Mesendoderm (in vitro differentiated cells): Measurements from ENCODE around the gene CYTH3.

Experiments
- DNase-seq: peaks from one replicate; pipeline ENCODE4 v3.0.0; 2013
- H2AK5ac ChIP-seq: 2 replicates; pipeline ENCODE4 v1.6.1; 2013; ENCODE audit warnings: low read length, inconsistent platforms
- H2BK120ac ChIP-seq: 2 replicates; pipeline ENCODE4 v1.6.1; 2013; ENCODE audit warnings: low read depth, mild to moderate bottlenecking, low read length, moderate library complexity, mixed read lengths
- H2BK15ac ChIP-seq: replicated peaks from 2 replicates; pipeline ENCODE4 v1.6.1; 2013; ENCODE audit warnings: low read depth, mild to moderate bottlenecking, moderate library complexity
- H2BK5ac ChIP-seq: 2 replicates; pipeline ENCODE4 v1.6.1; 2013; ENCODE audit warnings: low read length, inconsistent platforms
- H3K18ac ChIP-seq: 2 replicates; pipeline ENCODE4 v1.6.1; 2013; ENCODE audit warnings: mild to moderate bottlenecking, low read length, mixed read lengths
- H3K23ac ChIP-seq: one replicate; pipeline ENCODE4 v1.6.1; 2013; ENCODE audit warnings: low read length
- H3K27ac ChIP-seq: 2 replicates; pipeline ENCODE4 v1.5.1; 2013; ENCODE audit warnings: low read depth, mild to moderate bottlenecking, inconsistent platforms, low read length, moderate library complexity
- H3K27me3 ChIP-seq: 2 replicates; pipeline ENCODE4 v1.6.1; 2013; ENCODE audit warnings: low read length, control low read depth, mild to moderate bottlenecking, inconsistent platforms; ENCODE audit not compliant: insufficient read depth, poor library complexity
- H3K36me3 ChIP-seq: 2 replicates; pipeline ENCODE4 v1.6.1; 2013; ENCODE audit warnings: low read length, inconsistent platforms; ENCODE audit not compliant: control insufficient read depth, insufficient read depth
- H3K4ac ChIP-seq: one replicate; pipeline ENCODE4 v1.6.1; 2013; ENCODE audit warnings: low read depth, mild to moderate bottlenecking, low read length, moderate library complexity
- H3K4me1 ChIP-seq: 2 replicates; pipeline ENCODE4 v1.6.1; 2013; ENCODE audit warnings: low read depth, low read length, inconsistent platforms; ENCODE audit not compliant: control insufficient read depth
- H3K4me2 ChIP-seq: 2 replicates; pipeline ENCODE4 v1.6.1; 2013; ENCODE audit warnings: low read length
- H3K4me3 ChIP-seq: 2 replicates; pipeline ENCODE4 v1.5.1; 2013; ENCODE audit warnings: mild to moderate bottlenecking, low read length
- H3K56ac ChIP-seq: one replicate; pipeline ENCODE4 v1.6.1; 2013; ENCODE audit warnings: low read length
- H3K79me1 ChIP-seq: 2 replicates; pipeline ENCODE4 v1.6.1; 2013; ENCODE audit warnings: low read length, inconsistent platforms
- H3K79me2 ChIP-seq: 2 replicates; pipeline ENCODE4 v1.6.1; 2013; ENCODE audit warnings: mild to moderate bottlenecking, low read length; ENCODE audit not compliant: control insufficient read depth, insufficient read depth
- H3K9ac ChIP-seq: 2 replicates; pipeline ENCODE4 v1.6.1; 2013; ENCODE audit warnings: low read length, inconsistent platforms
- H4K5ac ChIP-seq: one replicate; pipeline ENCODE4 v1.6.1; 2013; ENCODE audit warnings: low read length
- H4K8ac ChIP-seq: one replicate; pipeline ENCODE4 v1.6.1; 2013; ENCODE audit warnings: low read depth, mild to moderate bottlenecking, control low read depth, low read length, moderate library complexity
- WGBS: extraction: QIAGEN DNeasy Blood & Tissue Kit; methylation state at CpG from one replicate; pipeline ENCODE4 v1.1.7; 2013; ENCODE audit warnings: low lambda C conversion rate, missing lambda C conversion rate; ENCODE audit not compliant: insufficient coverage; ENCODE audit errors: extremely low coverage; 5-methylcytosine and 5-hydroxymethylcytosine counted together

CYTH3 gene

DNA sequence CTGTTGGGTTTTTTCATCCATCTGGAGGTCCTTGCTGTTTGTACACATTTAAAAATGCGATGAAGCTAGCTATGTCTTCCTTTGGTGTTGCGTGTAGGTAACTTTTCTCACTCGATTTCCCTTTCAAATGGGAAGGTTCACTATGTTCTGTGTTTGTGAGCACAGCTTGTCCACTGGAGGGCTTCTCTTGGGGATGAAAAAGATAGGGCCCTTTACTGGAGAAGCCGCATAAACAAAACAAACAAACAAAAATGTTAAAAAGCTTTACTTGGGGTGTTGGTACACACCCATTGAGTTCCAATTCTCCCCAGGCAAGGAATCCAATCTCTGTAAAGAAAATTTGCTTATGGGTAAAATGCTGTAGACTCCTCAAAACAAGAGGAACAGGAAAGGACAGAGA lies 23.4 kb downstream of the CYTH3 start:
- Histone ChIP-seq H3K27me3 (no peaks in the 10 kb centered on the region), H2BK5ac (no peak overlapping the region), H3K36me3 (no peaks in the 10 kb centered on the region), H3K56ac (no peak overlapping the region), H3K9ac (no peak overlapping the region), H3K4ac (no peak overlapping the region), H3K18ac (no peak overlapping the region), H4K5ac (no peak overlapping the region), H3K4me3 (no peak overlapping the region), H4K8ac (no peak overlapping the region), H3K4me1 (peaks cover 1% of the 10 kb centered on the region), H2BK15ac (no peak overlapping the region), H3K79me2 (no peaks in the 10 kb centered on the region), H3K27ac (no peak overlapping the region), H3K23ac (no peak overlapping the region), H2BK120ac (no peak overlapping the region), H3K4me2 (no peak overlapping the region), H3K79me1 (peaks cover 2% of the 10 kb centered on the region), H2AK5ac (no peak overlapping the region)
- DNase-seq: no peak
- WGBS: no CpG with 5 or more reads among the region's 4 CpGs

DNA sequence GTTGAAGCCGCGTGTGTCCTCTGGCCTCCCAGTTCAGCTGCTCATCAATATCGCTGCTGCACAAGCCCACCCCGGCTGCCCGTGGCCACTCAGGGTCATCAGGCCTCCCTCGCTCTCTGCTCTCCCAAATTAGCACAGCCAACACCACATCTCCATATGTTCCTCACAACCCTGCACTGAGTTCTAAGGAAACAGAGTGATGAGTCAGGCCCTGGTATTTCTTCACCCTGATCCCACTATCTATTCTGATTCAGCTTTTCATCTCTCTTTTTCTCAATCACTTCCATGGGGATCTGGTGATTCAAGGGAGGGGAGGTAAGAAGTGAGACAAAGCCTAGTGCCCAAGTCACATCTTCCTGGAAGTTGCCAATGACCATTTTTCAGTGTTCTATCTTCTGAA lies 23.8 kb downstream of the CYTH3 start:
- Histone ChIP-seq H3K4me2 (no peak overlapping the region), H4K5ac (no peak overlapping the region), H2BK120ac (no peak overlapping the region), H3K56ac (no peak overlapping the region), H3K18ac (no peak overlapping the region), H3K4me1 (peaks cover 1% of the 10 kb centered on the region), H3K9ac (no peak overlapping the region), H3K4me3 (no peak overlapping the region), H2AK5ac (no peak overlapping the region), H3K27me3 (no peaks in the 10 kb centered on the region), H3K27ac (no peak overlapping the region), H2BK5ac (no peak overlapping the region), H2BK15ac (no peak overlapping the region), H3K79me1 (peaks cover 2% of the 10 kb centered on the region), H3K36me3 (no peaks in the 10 kb centered on the region), H3K23ac (no peak overlapping the region), H3K4ac (no peak overlapping the region), H3K79me2 (no peaks in the 10 kb centered on the region), H4K8ac (no peak overlapping the region)
- peak; percentile 76 for DNase-seq
- WGBS: no CpG with 5 or more reads among the region's 6 CpGs

DNA sequence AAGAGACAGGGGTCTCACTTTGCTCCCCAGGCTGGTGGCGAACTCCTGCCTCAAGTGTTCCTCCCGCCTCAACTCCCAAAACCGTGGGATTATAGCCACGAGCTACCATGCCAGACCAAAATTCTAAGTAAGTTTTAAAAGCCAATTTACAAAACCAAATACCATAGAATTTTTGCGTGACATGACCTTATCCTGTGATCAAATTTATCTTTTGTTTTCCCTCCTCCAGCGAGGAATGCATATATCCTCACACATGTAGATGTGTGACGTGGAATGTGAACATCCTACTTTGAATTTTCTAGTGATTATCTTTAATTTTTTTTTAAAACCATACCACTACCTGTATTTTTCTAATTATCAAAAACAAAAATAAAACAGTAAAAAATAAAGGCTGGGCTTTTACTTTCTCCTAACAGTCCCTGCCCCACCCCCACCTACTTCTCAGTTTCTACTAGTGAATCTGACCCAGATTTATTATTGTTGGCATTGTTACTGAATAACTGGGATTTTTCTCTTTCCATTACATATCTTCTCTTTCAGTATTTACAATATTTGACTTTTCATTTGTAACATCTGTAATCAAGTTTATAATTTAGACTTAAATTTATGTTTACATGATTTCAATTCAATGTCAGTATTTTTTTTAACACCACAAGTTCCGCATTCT lies 26.0 kb downstream of the CYTH3 start:
- H2BK5ac ChIP-seq: no peak overlapping the region
- H2BK15ac ChIP-seq: no peak overlapping the region
- H3K4ac ChIP-seq: no peak overlapping the region
- H2BK120ac ChIP-seq: no peak overlapping the region
- no peak overlapping the region for H3K56ac ChIP-seq
- no peak overlapping the region for H3K23ac ChIP-seq
- no peak overlapping the region for H3K18ac ChIP-seq
- H3K79me2 ChIP-seq: no peaks in the 10 kb centered on the region
- H3K36me3 ChIP-seq: no peaks in the 10 kb centered on the region
- H3K9ac ChIP-seq: no peak overlapping the region
- H3K79me1 ChIP-seq: peaks cover 2% of the 10 kb centered on the region
- WGBS: no CpG with 5 or more reads among the region's 8 CpGs
- H3K4me2 ChIP-seq: no peak overlapping the region
- H3K4me1 ChIP-seq: peaks cover 1% of the 10 kb centered on the region
- no peaks in the 10 kb centered on the region for H3K27me3 ChIP-seq
- H4K8ac ChIP-seq: no peak overlapping the region
- no peak overlapping the region for H2AK5ac ChIP-seq
- H4K5ac ChIP-seq: no peak overlapping the region
- no peak for DNase-seq
- H3K27ac ChIP-seq: no peak overlapping the region
- no peak overlapping the region for H3K4me3 ChIP-seq

DNA sequence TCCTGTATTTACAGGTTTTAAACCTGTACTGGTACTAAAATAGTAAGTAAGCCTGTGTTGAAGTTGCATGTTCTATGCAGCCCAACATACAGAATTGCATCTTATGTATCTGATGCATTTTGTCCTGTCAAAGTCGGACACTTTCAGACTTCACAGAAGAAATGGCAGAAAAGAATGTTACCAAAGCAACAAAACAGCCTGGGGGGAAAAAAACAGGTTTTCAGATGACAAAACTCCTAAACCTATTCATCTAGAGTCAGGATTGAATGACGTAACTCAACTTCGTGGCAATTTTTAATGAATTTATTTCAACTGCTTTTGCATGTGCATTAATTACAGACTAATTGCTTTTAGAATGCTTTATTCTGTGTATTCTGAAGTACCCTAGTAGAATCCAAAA lies 28.4 kb downstream of the CYTH3 start:
- Histone ChIP-seq H4K5ac (no peak overlapping the region), H2AK5ac (no peak overlapping the region), H3K4me2 (no peak overlapping the region), H3K9ac (no peak overlapping the region), H4K8ac (no peak overlapping the region), H3K23ac (no peak overlapping the region), H3K4me3 (no peak overlapping the region), H3K79me2 (no peaks in the 10 kb centered on the region), H3K4ac (no peak overlapping the region), H3K4me1 (peaks cover 1% of the 10 kb centered on the region), H3K79me1 (peaks cover 4% of the 10 kb centered on the region), H3K27ac (no peak overlapping the region), H3K56ac (no peak overlapping the region), H3K36me3 (no peaks in the 10 kb centered on the region), H3K27me3 (no peaks in the 10 kb centered on the region), H2BK5ac (no peak overlapping the region), H2BK120ac (no peak overlapping the region), H2BK15ac (no peak overlapping the region), H3K18ac (no peak overlapping the region)
- no CpG with 5 or more reads among the region's 3 CpGs for WGBS
- no peak for DNase-seq

DNA sequence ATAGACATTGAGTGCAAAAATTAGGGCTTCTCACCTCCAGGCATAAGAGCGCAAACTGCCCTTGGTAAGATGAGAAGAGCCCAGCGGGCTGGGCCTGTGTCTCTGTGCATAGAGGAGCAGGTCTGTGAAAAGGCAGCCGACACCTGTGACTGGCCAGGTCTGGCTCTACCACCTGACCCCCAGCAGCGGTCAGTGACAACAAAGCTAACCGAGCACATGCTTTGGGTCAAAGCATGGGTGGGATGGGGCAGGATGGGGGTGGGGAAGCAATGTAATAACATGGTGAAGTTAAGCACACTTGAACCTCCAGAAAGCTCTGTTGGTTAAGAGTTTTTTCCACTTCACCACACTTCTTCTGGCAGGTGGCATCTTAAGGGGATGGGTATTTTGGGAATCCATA lies 29.3 kb downstream of the CYTH3 start:
- H3K4me3 ChIP-seq: no peak overlapping the region
- H3K36me3 ChIP-seq: no peaks in the 10 kb centered on the region
- no peak overlapping the region for H4K5ac ChIP-seq
- no peak overlapping the region for H2AK5ac ChIP-seq
- no peak overlapping the region for H4K8ac ChIP-seq
- H2BK120ac ChIP-seq: no peak overlapping the region
- peaks cover 4% of the 10 kb centered on the region for H3K79me1 ChIP-seq
- no peak overlapping the region for H2BK5ac ChIP-seq
- no peak overlapping the region for H3K18ac ChIP-seq
- H3K23ac ChIP-seq: no peak overlapping the region
- no peak overlapping the region for H3K4ac ChIP-seq
- H3K27me3 ChIP-seq: no peaks in the 10 kb centered on the region
- H3K4me2 ChIP-seq: no peak overlapping the region
- no peak overlapping the region for H3K9ac ChIP-seq
- H3K56ac ChIP-seq: no peak overlapping the region
- no CpG with 5 or more reads among the region's 5 CpGs for whole genome bisulfite sequencing
- no peaks in the 10 kb centered on the region for H3K79me2 ChIP-seq
- no peaks in the 10 kb centered on the region for H3K4me1 ChIP-seq
- no peak overlapping the region for H3K27ac ChIP-seq
- H2BK15ac ChIP-seq: no peak overlapping the region
- DNase-seq: no peak

DNA sequence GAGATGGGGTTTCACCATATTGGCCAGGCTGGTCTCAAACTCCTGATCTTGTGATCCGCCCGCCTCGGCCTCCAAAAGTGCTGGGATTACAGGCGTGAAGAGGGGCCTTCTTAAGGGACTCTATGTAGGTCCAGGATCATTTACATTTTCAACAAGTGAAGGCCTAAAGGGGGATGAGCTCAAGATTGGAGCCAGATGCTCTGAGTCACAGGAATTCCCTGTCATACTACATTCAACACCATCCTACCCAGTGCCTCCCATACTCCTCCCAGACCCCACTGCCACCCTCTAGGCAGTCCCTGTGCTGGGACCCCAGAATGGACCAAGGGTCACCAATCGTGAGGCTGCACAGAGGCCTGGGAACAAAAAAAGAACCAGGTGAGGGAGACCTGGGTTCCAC lies 29.9 kb downstream of the CYTH3 start:
- H3K23ac ChIP-seq: no peak overlapping the region
- no CpG with 5 or more reads among the region's 5 CpGs for WGBS

More for the DNA sequence above, 29.9 kb downstream of the CYTH3 start:
- H3K79me2 ChIP-seq: no peaks in the 10 kb centered on the region
- H3K4me3 ChIP-seq: no peak overlapping the region
- H3K4ac ChIP-seq: no peak overlapping the region
- H4K8ac ChIP-seq: no peak overlapping the region
- H3K79me1 ChIP-seq: peaks cover 4% of the 10 kb centered on the region
- H2BK15ac ChIP-seq: no peak overlapping the region
- H2AK5ac ChIP-seq: no peak overlapping the region
- no peak overlapping the region for H3K4me2 ChIP-seq
- H3K27me3 ChIP-seq: no peaks in the 10 kb centered on the region
- H4K5ac ChIP-seq: no peak overlapping the region
- H2BK120ac ChIP-seq: no peak overlapping the region
- H3K4me1 ChIP-seq: no peaks in the 10 kb centered on the region
- no peak overlapping the region for H3K18ac ChIP-seq
- H3K9ac ChIP-seq: no peak overlapping the region
- H3K27ac ChIP-seq: no peak overlapping the region
- no peaks in the 10 kb centered on the region for H3K36me3 ChIP-seq
- H2BK5ac ChIP-seq: no peak overlapping the region
- no peak for DNase-seq
- H3K56ac ChIP-seq: no peak overlapping the region
